Caco-2 (cell line): Measurements from ENCODE around the gene ZSCAN20. TPM values are rescaled to one million over a fixed set of nuclear protein-coding genes. Genes with fewer than 3 reads are reported as not detected.

Source experiments
- BruUV-seq: library from RNA; stranded (reverse); fragments of 400-500 nt; replicated peaks from 2 replicates; lab custom pipeline; 2021; lab: Mats Ljungman, UMichigan
- CTCF ChIA-PET: fragments of 300-600 bp; sonication (Branson Sonifier 250); formaldehyde crosslinking; loops from one replicate; lab custom pipeline; 2022; ENCODE audit warnings: antibody characterized with exemption; lab: Charles Lee
- POLR2A ChIA-PET: fragments of 300-600 bp; sonication (Branson Sonifier 250); formaldehyde crosslinking; loops from one replicate; lab custom pipeline; 2022; ENCODE audit warnings: antibody characterized with exemption; lab: Charles Lee
- DNase-seq, 2 experiments: peaks; one replicate each; pipeline versions ENCODE4 v3.0.0 to v3.0.0-alpha.2; 2020 to 2022
- H3K27me3 ChIP-seq: replicated peaks from 2 replicates; pipeline ENCODE4 v1.6.0; 2011; ENCODE audit warnings: low read length; ENCODE audit not compliant: control insufficient read depth, insufficient read depth
- H3K36me3 ChIP-seq: 2 replicates; pipeline ENCODE4 v1.5.1; 2011; ENCODE audit warnings: low read length; ENCODE audit not compliant: control insufficient read depth, insufficient read depth
- H3K4me1 ChIP-seq: fragments of 250-450 bp; sonication (Bioruptor Pico); 2 replicates; pipeline ENCODE4 v1.5.1; 2020; ENCODE audit warnings: mild to moderate bottlenecking
- H3K4me3 ChIP-seq: 2 replicates; pipeline ENCODE4 v1.5.1; 2011; ENCODE audit warnings: low read depth, mild to moderate bottlenecking, control low read depth, low read length
- H3K9me3 ChIP-seq: fragments of 250-450 bp; sonication (Bioruptor Pico); 2 replicates; pipeline ENCODE4 v1.5.1; 2020; ENCODE audit warnings: mild to moderate bottlenecking, moderate library complexity
- H3K27ac Mint-ChIP-seq: one replicate; pipeline ENCODE4 v1.8.0; 2022; ENCODE audit warnings: mixed read lengths; ENCODE audit not compliant: unreplicated experiment
- H3K27me3 Mint-ChIP-seq: one replicate; pipeline ENCODE4 v1.8.0; 2022; ENCODE audit warnings: mixed read lengths; ENCODE audit not compliant: insufficient read depth, unreplicated experiment
- H3K36me3 Mint-ChIP-seq: one replicate; pipeline ENCODE4 v1.8.0; 2022; ENCODE audit warnings: mild to moderate bottlenecking, mixed read lengths; ENCODE audit not compliant: insufficient read depth, unreplicated experiment
- H3K4me1 Mint-ChIP-seq: one replicate; pipeline ENCODE4 v1.8.0; 2022; ENCODE audit warnings: low read depth, mixed read lengths; ENCODE audit not compliant: unreplicated experiment
- H3K4me3 Mint-ChIP-seq: one replicate; pipeline ENCODE4 v1.8.0; 2022; ENCODE audit warnings: mild to moderate bottlenecking, moderate library complexity, mixed read lengths; ENCODE audit not compliant: unreplicated experiment
- H3K9me3 Mint-ChIP-seq: one replicate; pipeline ENCODE4 v1.8.0; 2022; ENCODE audit warnings: mixed read lengths; ENCODE audit not compliant: unreplicated experiment
- CTCF ChIP-seq, 2 experiments: fragments of 200-600 bp in 1 of 2; IDR thresholded peaks; 1 replicate in 1 of 2; 2 replicates in 1 of 2; pipeline versions ENCODE4 v1.5.1 to v1.8.0; 2011 to 2022; ENCODE audit warnings: antibody characterized with exemption in 1 of 2, control low read depth in 1 of 2, inconsistent platforms in 1 of 2, low read depth in 1 of 2, low read length in 1 of 2, mild to moderate bottlenecking in 1 of 2, moderate library complexity in 1 of 2; ENCODE audit not compliant: insufficient read depth in 1 of 2, severe bottlenecking in 1 of 2, unreplicated experiment in 1 of 2
- intact Hi-C: fragments of 100-400 bp; cut with micrococcal nuclease; formaldehyde crosslinking; loops from one replicate; pipeline ENCODE4 v1.10.0; 2022; ENCODE audit not compliant: unreplicated experiment
- total RNA-seq: library from RNA; stranded (reverse); gene quantifications from 2 replicates; pipeline ENCODE4 v1.2.3, GENCODE V29; 2022

ZSCAN20 gene
- total RNA-seq, 1 experiment from 2014 or later: 3.0 TPM

- no peaks in the 10 kb centered on the region for H3K36me3 Mint-ChIP-seq
- no peak overlapping the region for H3K4me3 Mint-ChIP-seq
- no TSS peak for BruUV-seq
- no peaks in the 10 kb centered on the region for H3K36me3 ChIP-seq
- ChIA-PET POLR2A (no interaction called here), CTCF (no interaction called here)
- H3K9me3 ChIP-seq: no peaks in the 10 kb centered on the region
- DNase-seq: no peak
- peaks cover 18% of the 10 kb centered on the region for H3K9me3 Mint-ChIP-seq
- H3K4me1 Mint-ChIP-seq: no peaks in the 10 kb centered on the region
- H3K27me3 ChIP-seq: no peaks in the 10 kb centered on the region
- no peak overlapping the region for H3K27ac Mint-ChIP-seq
- no peaks in the 10 kb centered on the region for H3K4me1 ChIP-seq
- H3K27me3 Mint-ChIP-seq: no peaks in the 10 kb centered on the region
- no peak overlapping the region for H3K4me3 ChIP-seq
- TF ChIP-seq CTCF (IDR thresholded peaks at IDR 0.05; ENCODE audit: insufficient read depth in 1 of 2, low read depth in 1 of 2, low read length in 1 of 2, severe bottlenecking in 1 of 2, unreplicated experiment in 1 of 2): no peak
- intact Hi-C loops: no loop called here
Observed at GRCh38 chr1:33501774-33502173, 29.3 kb downstream of the ZSCAN20 start.

- no peak for TF ChIP-seq CTCF (IDR thresholded peaks at IDR 0.05; ENCODE audit: insufficient read depth in 1 of 2, low read depth in 1 of 2, low read length in 1 of 2, severe bottlenecking in 1 of 2, unreplicated experiment in 1 of 2)
- intact Hi-C loops: no loop called here
Observed at GRCh38 chr1:33502726-33503125, 30.3 kb downstream of the ZSCAN20 start.

GRCh38 chr1:33503506-33503905 is 31.1 kb downstream of the ZSCAN20 start:
- peaks cover 18% of the 10 kb centered on the region for H3K9me3 Mint-ChIP-seq
- H3K27ac Mint-ChIP-seq: no peak overlapping the region
- ChIA-PET POLR2A (no interaction called here), CTCF (no interaction called here)
- no peak overlapping the region for H3K4me3 Mint-ChIP-seq
- H3K36me3 Mint-ChIP-seq: no peaks in the 10 kb centered on the region
- Histone ChIP-seq H3K9me3 (no peaks in the 10 kb centered on the region), H3K36me3 (no peaks in the 10 kb centered on the region), H3K27me3 (no peaks in the 10 kb centered on the region), H3K4me3 (no peak overlapping the region), H3K4me1 (no peaks in the 10 kb centered on the region)
- no peaks in the 10 kb centered on the region for H3K4me1 Mint-ChIP-seq
- BruUV-seq: no TSS peak
- no peak for DNase-seq
- intact Hi-C loops: no loop called here
- no peaks in the 10 kb centered on the region for H3K27me3 Mint-ChIP-seq
- TF ChIP-seq CTCF (IDR thresholded peaks at IDR 0.05; ENCODE audit: insufficient read depth in 1 of 2, low read depth in 1 of 2, low read length in 1 of 2, severe bottlenecking in 1 of 2, unreplicated experiment in 1 of 2): no peak

More at GRCh38 chr1:33502726-33503125, 30.3 kb downstream of the ZSCAN20 start:
- no TSS peak for BruUV-seq
- H3K27me3 Mint-ChIP-seq: no peaks in the 10 kb centered on the region
- DNase-seq: no peak
- H3K9me3 Mint-ChIP-seq: peaks cover 14% of the 10 kb centered on the region
- ChIA-PET CTCF (no interaction called here), POLR2A (interaction anchor here (0.5 kb wide), 1 partner anchor 321 kb away, joined by 3 read pairs; the partner anchor contains the start of gene TRIM62)
- no peak overlapping the region for H3K27ac Mint-ChIP-seq
- Histone ChIP-seq H3K4me3 (no peak overlapping the region), H3K36me3 (no peaks in the 10 kb centered on the region), H3K9me3 (no peaks in the 10 kb centered on the region), H3K4me1 (no peaks in the 10 kb centered on the region), H3K27me3 (no peaks in the 10 kb centered on the region)
- H3K4me1 Mint-ChIP-seq: no peaks in the 10 kb centered on the region
- no peaks in the 10 kb centered on the region for H3K36me3 Mint-ChIP-seq
- H3K4me3 Mint-ChIP-seq: no peak overlapping the region
